Adrenal gland (tissue), 5 donors: ENCODE results near the gene SETD2.

Experiments used
- POLR2A ChIP-seq, 2 donors: fragments of 450-650 bp; IDR thresholded peaks; one replicate each; pipeline ENCODE4 v1.6.1; 2017; ENCODE audit warnings: antibody characterized with exemption in 2 of 2, mild to moderate bottlenecking in 2 of 2, moderate library complexity in 1 of 2
- TF ChIP-seq, protein P1 (sequence below), 6 experiments: fragments of 450-650 bp in 4 of 6; fragments of 200-600 bp in 2 of 6; sonication (generic) in 1 of 6; IDR thresholded peaks; 1 replicate in 5 of 6; 2 replicates in 1 of 6; pipeline versions ENCODE4 v1.5.1 to v1.8.0; 2016 to 2021; ENCODE audit warnings: antibody characterized with exemption in 6 of 6, mild to moderate bottlenecking in 2 of 6, moderate library complexity in 1 of 6
- donor health status: DM: no; HTN: no; CAD: no.

DNA sequence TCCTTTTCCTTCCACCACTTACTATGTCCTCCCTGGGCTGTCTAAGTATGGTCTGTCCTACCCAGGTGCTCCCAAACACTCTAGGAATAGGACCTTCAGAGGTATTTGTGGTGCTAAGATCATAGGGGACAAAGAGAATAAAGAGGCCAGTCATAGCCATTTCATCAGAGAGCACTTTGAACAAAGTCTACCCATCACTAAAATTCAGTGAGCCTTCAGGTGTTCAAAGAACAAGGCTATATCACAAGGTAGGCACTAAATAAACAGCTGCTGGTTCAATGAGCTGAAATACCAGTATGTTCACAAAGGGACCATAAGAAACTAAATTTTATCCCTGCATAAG, 145.7 kb downstream of the SETD2 start:
- TF ChIP-seq, protein P1, sequence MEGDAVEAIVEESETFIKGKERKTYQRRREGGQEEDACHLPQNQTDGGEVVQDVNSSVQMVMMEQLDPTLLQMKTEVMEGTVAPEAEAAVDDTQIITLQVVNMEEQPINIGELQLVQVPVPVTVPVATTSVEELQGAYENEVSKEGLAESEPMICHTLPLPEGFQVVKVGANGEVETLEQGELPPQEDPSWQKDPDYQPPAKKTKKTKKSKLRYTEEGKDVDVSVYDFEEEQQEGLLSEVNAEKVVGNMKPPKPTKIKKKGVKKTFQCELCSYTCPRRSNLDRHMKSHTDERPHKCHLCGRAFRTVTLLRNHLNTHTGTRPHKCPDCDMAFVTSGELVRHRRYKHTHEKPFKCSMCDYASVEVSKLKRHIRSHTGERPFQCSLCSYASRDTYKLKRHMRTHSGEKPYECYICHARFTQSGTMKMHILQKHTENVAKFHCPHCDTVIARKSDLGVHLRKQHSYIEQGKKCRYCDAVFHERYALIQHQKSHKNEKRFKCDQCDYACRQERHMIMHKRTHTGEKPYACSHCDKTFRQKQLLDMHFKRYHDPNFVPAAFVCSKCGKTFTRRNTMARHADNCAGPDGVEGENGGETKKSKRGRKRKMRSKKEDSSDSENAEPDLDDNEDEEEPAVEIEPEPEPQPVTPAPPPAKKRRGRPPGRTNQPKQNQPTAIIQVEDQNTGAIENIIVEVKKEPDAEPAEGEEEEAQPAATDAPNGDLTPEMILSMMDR (IDR thresholded peaks at IDR 0.05): no peak
- TF ChIP-seq POLR2A (IDR thresholded peaks at IDR 0.05): no peak
